D721Med (cell line): ENCODE data around the gene CCDC88A.

Experiments used
- DNase-seq: peaks from one replicate; pipeline ENCODE4 v3.0.0; 2011; ENCODE audit warnings: low spot score; ENCODE audit not compliant: insufficient read length
- FAIRE-seq: peaks from 2 replicates; lab custom pipeline; 2011; peaks lifted over from hg19 to GRCh38; lab: Jason Lieb, UNC
- TF ChIP-seq, protein P1 (sequence below): IDR thresholded peaks from 2 replicates; pipeline ENCODE4 v1.5.1; 2012; ENCODE audit warnings: mild to moderate bottlenecking, control low read depth; ENCODE audit not compliant: insufficient read depth; ENCODE audit errors: missing control alignments

The CCDC88A gene

DNA sequence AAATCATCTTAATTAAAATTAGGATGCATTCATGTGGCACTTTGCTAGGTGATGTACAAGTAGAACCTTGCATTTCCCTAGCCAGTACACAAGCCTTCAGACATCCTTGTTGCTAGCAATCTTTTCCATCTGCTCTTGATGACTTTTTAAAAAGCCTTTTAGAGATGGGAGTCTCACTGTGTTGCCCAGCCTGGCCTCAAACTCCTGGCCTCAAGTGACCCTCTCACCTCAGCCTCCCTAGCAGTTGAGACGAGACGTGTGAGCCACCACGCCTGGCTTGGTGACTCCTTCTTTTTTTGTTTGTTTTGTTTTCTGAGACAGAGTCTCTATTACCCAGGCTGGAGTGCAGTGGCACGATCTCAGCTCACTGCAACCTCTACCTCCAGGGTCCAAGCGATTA, 1.7 kb upstream of the CCDC88A start:
- FAIRE-seq (no peak), DNase-seq (no peak)
- TF ChIP-seq, protein P1, sequence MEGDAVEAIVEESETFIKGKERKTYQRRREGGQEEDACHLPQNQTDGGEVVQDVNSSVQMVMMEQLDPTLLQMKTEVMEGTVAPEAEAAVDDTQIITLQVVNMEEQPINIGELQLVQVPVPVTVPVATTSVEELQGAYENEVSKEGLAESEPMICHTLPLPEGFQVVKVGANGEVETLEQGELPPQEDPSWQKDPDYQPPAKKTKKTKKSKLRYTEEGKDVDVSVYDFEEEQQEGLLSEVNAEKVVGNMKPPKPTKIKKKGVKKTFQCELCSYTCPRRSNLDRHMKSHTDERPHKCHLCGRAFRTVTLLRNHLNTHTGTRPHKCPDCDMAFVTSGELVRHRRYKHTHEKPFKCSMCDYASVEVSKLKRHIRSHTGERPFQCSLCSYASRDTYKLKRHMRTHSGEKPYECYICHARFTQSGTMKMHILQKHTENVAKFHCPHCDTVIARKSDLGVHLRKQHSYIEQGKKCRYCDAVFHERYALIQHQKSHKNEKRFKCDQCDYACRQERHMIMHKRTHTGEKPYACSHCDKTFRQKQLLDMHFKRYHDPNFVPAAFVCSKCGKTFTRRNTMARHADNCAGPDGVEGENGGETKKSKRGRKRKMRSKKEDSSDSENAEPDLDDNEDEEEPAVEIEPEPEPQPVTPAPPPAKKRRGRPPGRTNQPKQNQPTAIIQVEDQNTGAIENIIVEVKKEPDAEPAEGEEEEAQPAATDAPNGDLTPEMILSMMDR, result no peak

GRCh38 chr2:55420871-55421270, 1.2 kb upstream of the CCDC88A start:
- DNase-seq, result no peak
- no peak for FAIRE-seq
- TF ChIP-seq, protein P1, result no peak

DNA sequence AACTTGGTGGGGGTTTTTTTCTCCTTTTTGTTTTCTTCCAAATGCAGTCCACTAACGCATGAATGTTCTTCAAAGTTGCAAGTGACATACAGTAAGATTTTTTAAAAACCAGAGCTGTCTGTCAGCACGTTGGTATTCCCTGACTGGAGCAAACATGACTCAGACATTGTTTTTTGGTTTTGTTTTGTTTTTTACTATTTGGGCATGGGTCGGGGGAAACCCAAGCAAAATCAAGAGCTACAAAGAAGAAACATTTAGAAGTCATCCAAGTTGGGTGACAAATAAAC, 726 bp upstream of the CCDC88A start:
- TF ChIP-seq, protein P1, result no peak
- FAIRE-seq (no peak), DNase-seq (no peak)

GRCh38 chr2:55419233-55419678, 400 bp downstream of the CCDC88A start:
- DNase-seq (no peak), FAIRE-seq (no peak)
- TF ChIP-seq, protein P1, result no peak

- FAIRE-seq (no peak), DNase-seq (no peak)
- TF ChIP-seq, protein P1, result no peak
Observed at GRCh38 chr2:55418512-55419232, 984 bp downstream of the CCDC88A start.

DNA sequence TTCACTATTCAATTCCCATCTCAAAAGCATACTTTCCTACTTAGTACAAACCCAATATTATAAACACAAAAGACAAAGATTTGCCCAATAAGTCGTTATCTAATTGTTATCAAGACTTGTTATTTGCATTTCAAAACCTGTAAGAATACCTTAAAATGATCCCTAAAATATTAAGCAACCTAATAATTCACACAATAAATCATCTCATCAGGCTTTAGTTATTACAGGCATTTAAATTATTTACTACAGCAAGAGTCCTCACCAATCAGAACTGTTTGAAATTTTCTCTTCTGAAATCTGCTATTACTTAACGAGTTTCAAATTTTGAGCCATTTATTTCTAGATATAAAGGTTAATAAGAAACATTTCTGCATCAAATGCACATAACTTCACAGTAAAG, 1.6 kb downstream of the CCDC88A start:
- no peak for FAIRE-seq
- TF ChIP-seq, protein P1, result no peak
- DNase-seq, result no peak

GRCh38 chr2:55416786-55417568, 2.7 kb downstream of the CCDC88A start:
- no peak for DNase-seq
- no peak for FAIRE-seq
- TF ChIP-seq, protein P1, result no peak
